ENCODE data around the gene PRKAR1B. TPM values are rescaled to one million over a fixed set of nuclear protein-coding genes. Genes with fewer than 3 reads are reported as not detected.

Gene PRKAR1B
- total RNA-seq, 2 donors from 2014 or later: 2.0 to 3.4 TPM

GRCh38 chr7:703049-703448 lies 24.0 kb downstream of the PRKAR1B start:
- Histone ChIP-seq H3K27ac (no peak overlapping the region), H3K27me3 (no peaks in the 10 kb centered on the region), H3K4me3 (no peak overlapping the region), H3K36me3 (replicated peaks in 1 of 2; ENCODE audit: insufficient read depth in 1 of 2, low read depth in 2 of 2) (no peaks in the 10 kb centered on the region), H3K4me1 (peaks cover 10% of the 10 kb centered on the region), H3K9me3 (no peaks in the 10 kb centered on the region)
- intact Hi-C loops (cut with DNase I): no loop called here
- DNase-seq (no peak), ATAC-seq (no peak)
- TF ChIP-seq POLR2A (IDR thresholded peaks at IDR 0.05): no peak
- 87 to 100% methylated on average over 3 of the region's 3 CpGs for WGBS, 2 donors

- no peak for TF ChIP-seq CTCF (IDR thresholded peaks at IDR 0.05)
- TF ChIP-seq POLR2A (IDR thresholded peaks at IDR 0.05): no peak
- H3K4me1 ChIP-seq: peaks cover 10% of the 10 kb centered on the region
- intact Hi-C loops (cut with DNase I): no loop called here
- no peak overlapping the region for H3K27ac ChIP-seq
- no peaks in the 10 kb centered on the region for H3K36me3 ChIP-seq (replicated peaks in 1 of 2; ENCODE audit: insufficient read depth in 1 of 2, low read depth in 2 of 2)
- H3K27me3 ChIP-seq: no peaks in the 10 kb centered on the region
- ATAC-seq (no peak), DNase-seq (no peak)
- no peak overlapping the region for H3K4me3 ChIP-seq
- H3K9me3 ChIP-seq: no peaks in the 10 kb centered on the region
- WGBS, 2 donors: 84 to 99% methylated on average over 4 of the region's 4 CpGs
These were observed 25.9 kb downstream of the PRKAR1B start for GRCh38 chr7:701086-701671.

DNA sequence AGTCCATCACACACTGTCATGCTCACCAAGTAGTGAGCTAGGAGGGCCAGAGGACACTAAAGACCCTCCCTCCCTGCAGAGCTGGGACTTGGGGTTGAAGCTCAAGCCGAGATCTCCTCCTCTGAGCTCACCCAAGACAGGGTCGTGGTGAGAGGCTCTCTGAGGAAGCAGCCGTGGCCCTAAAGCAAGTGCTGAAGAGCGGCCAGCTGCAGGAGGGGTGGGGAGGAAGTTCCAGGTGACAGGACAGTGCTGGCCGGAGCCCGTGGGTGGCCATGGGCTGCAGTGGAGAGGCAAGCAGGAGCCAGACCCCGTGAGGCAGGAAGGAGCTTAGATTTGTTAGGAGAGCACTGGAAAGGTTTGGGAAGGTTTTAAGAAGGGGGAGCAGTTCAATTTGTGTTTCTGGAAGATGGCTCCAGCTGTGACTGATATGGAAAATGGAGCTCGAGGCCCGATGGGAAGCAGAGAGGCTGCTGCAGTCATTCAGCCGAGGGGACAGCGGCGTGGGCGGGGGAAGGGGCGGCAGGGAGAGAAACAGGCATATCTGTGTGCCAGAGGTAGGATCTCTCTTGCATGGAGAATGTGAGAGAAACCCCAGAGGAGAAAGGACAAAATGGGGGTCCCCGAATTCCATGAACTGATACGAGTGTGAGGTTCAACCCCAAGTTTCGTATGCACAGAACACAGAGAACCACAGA lies 27.5 kb downstream of the PRKAR1B start:
- Histone ChIP-seq H3K36me3 (replicated peaks in 1 of 2; ENCODE audit: insufficient read depth in 1 of 2, low read depth in 2 of 2) (no peaks in the 10 kb centered on the region), H3K4me1 (no peaks in the 10 kb centered on the region), H3K9me3 (no peaks in the 10 kb centered on the region), H3K4me3 (no peak overlapping the region), H3K27ac (no peak overlapping the region), H3K27me3 (no peaks in the 10 kb centered on the region)
- ATAC-seq: no peak
- no peak for DNase-seq
- intact Hi-C loops (cut with DNase I): no loop called here
- TF ChIP-seq CTCF (IDR thresholded peaks at IDR 0.05) (no peak), POLR2A (IDR thresholded peaks at IDR 0.05) (no peak)
- 77 to 84% methylated on average over 14 to 17 of the region's 17 CpGs for WGBS, 2 donors

DNA sequence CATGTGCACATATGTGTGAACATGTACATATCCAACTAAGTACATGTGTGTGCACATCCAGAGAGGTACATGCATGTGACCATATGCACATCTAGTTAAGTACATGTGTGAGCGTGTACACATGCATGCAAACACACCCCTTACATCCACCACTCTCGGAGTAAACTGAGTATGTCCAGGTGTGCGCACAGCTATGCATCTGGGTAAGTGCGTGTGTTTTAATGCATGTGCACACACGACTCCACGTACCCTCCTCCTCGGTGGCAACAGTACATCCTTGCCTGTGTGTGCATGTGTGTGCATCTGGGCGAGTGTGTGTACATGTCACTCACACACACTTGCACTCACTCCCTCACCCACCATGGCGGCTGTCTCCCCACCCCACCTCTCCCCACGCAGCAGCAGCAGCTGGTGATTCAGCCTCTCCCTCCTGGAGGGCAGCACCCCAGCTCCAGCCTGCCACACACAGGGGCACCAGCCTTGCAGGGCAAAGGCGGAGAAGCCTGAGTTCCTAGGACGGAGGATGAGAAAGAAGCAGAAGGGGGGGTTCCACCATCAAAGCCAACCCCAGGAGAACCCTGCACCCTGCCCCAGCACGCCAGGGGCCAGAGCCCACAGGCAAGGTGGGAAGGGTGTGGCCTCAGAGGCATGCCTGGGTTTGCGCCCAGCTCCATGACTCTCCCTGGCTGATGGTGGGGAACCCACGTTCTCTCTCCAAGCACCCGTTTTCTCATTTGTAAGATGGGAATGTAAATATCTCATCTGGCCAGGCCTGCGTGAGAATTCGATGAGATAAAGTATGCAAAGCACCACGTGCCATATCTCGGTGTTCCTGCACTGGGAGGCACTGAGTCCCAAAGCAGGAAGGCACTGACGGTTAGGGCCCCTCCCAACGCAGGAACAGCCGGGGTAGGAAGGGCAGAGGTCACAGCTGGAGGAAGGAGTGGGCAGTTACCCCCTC lies 28.3 kb downstream of the PRKAR1B start:
- no peak overlapping the region for H3K27ac ChIP-seq

More for the DNA sequence above, 28.3 kb downstream of the PRKAR1B start:
- ATAC-seq (no peak), DNase-seq (no peak)
- H3K4me1 ChIP-seq: no peaks in the 10 kb centered on the region
- TF ChIP-seq CTCF (IDR thresholded peaks at IDR 0.05): no peak
- no peak for TF ChIP-seq POLR2A (IDR thresholded peaks at IDR 0.05)
- H3K36me3 ChIP-seq (replicated peaks in 1 of 2; ENCODE audit: insufficient read depth in 1 of 2, low read depth in 2 of 2): no peaks in the 10 kb centered on the region
- H3K27me3 ChIP-seq: no peaks in the 10 kb centered on the region
- no peak overlapping the region for H3K4me3 ChIP-seq
- intact Hi-C loops (cut with DNase I): no loop called here
- 83 to 90% methylated on average over 14 to 23 of the region's 23 CpGs for WGBS, 2 donors
- no peaks in the 10 kb centered on the region for H3K9me3 ChIP-seq
